Mesothelial cell of epicardium (in vitro differentiated cells): ENCODE results near the gene NAALADL2. TPM values are rescaled to one million over a fixed set of nuclear protein-coding genes. Genes with fewer than 3 reads are reported as not detected.

ENCODE experiments used
- DNase-seq, 2 experiments: peaks; one replicate each; pipeline ENCODE4 v3.0.0; 2021; ENCODE audit warnings: low spot score in 2 of 2; ENCODE audit not compliant: unreplicated experiment in 2 of 2
- H3K27ac Mint-ChIP-seq: 2 replicates; pipeline ENCODE4 v1.8.0; 2021; ENCODE audit warnings: mixed read lengths
- H3K27me3 Mint-ChIP-seq: 2 replicates; pipeline ENCODE4 v1.8.0; 2021; ENCODE audit warnings: low read depth, mixed read lengths
- H3K36me3 Mint-ChIP-seq: 2 replicates; pipeline ENCODE4 v1.8.0; 2021; ENCODE audit warnings: mixed read lengths
- H3K4me1 Mint-ChIP-seq: 2 replicates; pipeline ENCODE4 v1.8.0; 2021; ENCODE audit warnings: mixed read lengths
- H3K4me3 Mint-ChIP-seq: 2 replicates; pipeline ENCODE4 v1.8.0; 2021; ENCODE audit warnings: mild to moderate bottlenecking, moderate library complexity, mixed read lengths
- H3K9me3 Mint-ChIP-seq: 2 replicates; pipeline ENCODE4 v1.8.0; 2021; ENCODE audit warnings: mixed read lengths
- CTCF ChIP-seq: fragments of 200-600 bp; sonication (generic); IDR thresholded peaks from one replicate; pipeline ENCODE4 v1.5.0; 2021; ENCODE audit warnings: antibody characterized with exemption; ENCODE audit not compliant: unreplicated experiment
- total RNA-seq: library from RNA; stranded (reverse); gene quantifications from 3 replicates; pipeline ENCODE4 v1.2.1, GENCODE V29; 2021

Gene NAALADL2
- total RNA-seq, 1 donor from 2014 or later: 27.9 TPM

GRCh38 chr3:175212896-175213295 is 353.8 kb downstream of the NAALADL2 start:
- Mint-ChIP-seq H3K4me1 (peaks cover 2% of the 10 kb centered on the region), H3K27ac (no peak overlapping the region), H3K9me3 (no peaks in the 10 kb centered on the region), H3K4me3 (no peak overlapping the region), H3K27me3 (no peaks in the 10 kb centered on the region), H3K36me3 (no peaks in the 10 kb centered on the region)
- TF ChIP-seq CTCF: no peak
- DNase-seq: no peak

- no peaks in the 10 kb centered on the region for H3K9me3 Mint-ChIP-seq
- no peaks in the 10 kb centered on the region for H3K27me3 Mint-ChIP-seq
- H3K27ac Mint-ChIP-seq: no peak overlapping the region
- no peak overlapping the region for H3K4me3 Mint-ChIP-seq
- peaks cover 2% of the 10 kb centered on the region for H3K4me1 Mint-ChIP-seq
- DNase-seq: no peak
- no peak for TF ChIP-seq CTCF
- H3K36me3 Mint-ChIP-seq: no peaks in the 10 kb centered on the region
Measured at GRCh38 chr3:175214216-175214615, 355.1 kb downstream of the NAALADL2 start.

- no peak for TF ChIP-seq CTCF
- no peaks in the 10 kb centered on the region for H3K27me3 Mint-ChIP-seq
- H3K4me3 Mint-ChIP-seq: no peak overlapping the region
- no peak overlapping the region for H3K27ac Mint-ChIP-seq
- H3K4me1 Mint-ChIP-seq: peaks cover 2% of the 10 kb centered on the region
- no peaks in the 10 kb centered on the region for H3K9me3 Mint-ChIP-seq
- DNase-seq: no peak
- H3K36me3 Mint-ChIP-seq: no peaks in the 10 kb centered on the region
Measured at GRCh38 chr3:175215833-175216232, 356.7 kb downstream of the NAALADL2 start.

DNA sequence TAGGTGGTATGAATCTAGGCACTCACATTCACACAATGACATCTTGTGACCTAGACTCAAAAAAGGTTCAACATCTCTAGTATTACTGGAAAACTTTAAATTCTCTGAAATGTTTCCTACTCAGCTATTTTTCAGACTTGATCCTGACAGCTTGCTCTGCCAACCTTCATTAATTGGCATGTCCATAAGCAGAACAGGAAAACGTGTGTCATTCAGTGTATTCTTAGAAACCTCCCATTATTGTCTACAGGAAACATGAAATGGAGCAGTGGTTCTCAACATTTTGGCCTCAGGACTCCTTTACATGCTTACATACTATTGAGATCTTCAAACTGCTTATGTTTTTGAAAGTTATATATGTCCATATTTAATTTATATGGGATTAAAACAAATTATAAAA is 363.2 kb downstream of the NAALADL2 start:
- peaks cover 3% of the 10 kb centered on the region for H3K9me3 Mint-ChIP-seq
- H3K4me3 Mint-ChIP-seq: no peak overlapping the region
- no peaks in the 10 kb centered on the region for H3K27me3 Mint-ChIP-seq
- no peaks in the 10 kb centered on the region for H3K36me3 Mint-ChIP-seq
- DNase-seq: no peak
- H3K27ac Mint-ChIP-seq: no peak overlapping the region
- no peak for TF ChIP-seq CTCF
- H3K4me1 Mint-ChIP-seq: no peaks in the 10 kb centered on the region

- TF ChIP-seq CTCF: no peak
- no peaks in the 10 kb centered on the region for H3K36me3 Mint-ChIP-seq
- H3K27ac Mint-ChIP-seq: no peak overlapping the region
- H3K9me3 Mint-ChIP-seq: peaks cover 3% of the 10 kb centered on the region
- no peak for DNase-seq
- H3K4me3 Mint-ChIP-seq: no peak overlapping the region
- H3K27me3 Mint-ChIP-seq: no peaks in the 10 kb centered on the region
- no peaks in the 10 kb centered on the region for H3K4me1 Mint-ChIP-seq
Measured at GRCh38 chr3:175224051-175224450, 364.9 kb downstream of the NAALADL2 start.

DNA sequence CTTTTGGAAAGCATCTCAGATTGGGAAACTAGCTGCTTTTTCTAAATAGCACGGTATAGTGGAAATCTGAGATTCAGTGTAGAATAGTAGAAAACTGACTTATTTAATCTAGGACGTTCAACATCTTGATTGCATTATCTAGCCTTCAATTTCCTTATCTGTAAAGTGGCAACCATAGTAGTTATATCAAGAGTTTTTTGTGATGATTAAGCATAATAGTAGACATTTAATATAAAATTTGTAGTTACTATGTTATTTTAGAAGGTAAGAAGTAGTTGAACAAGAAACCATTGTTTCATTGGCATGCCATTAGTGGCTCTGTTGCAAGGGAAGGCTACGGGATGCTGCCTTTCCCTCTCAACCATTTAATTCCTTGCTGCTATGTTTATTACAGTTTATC is 367.3 kb downstream of the NAALADL2 start:
- TF ChIP-seq CTCF: no peak
- H3K4me3 Mint-ChIP-seq: no peak overlapping the region
- peaks cover 3% of the 10 kb centered on the region for H3K9me3 Mint-ChIP-seq
- H3K27ac Mint-ChIP-seq: no peak overlapping the region
- H3K27me3 Mint-ChIP-seq: no peaks in the 10 kb centered on the region
- H3K36me3 Mint-ChIP-seq: no peaks in the 10 kb centered on the region
- no peaks in the 10 kb centered on the region for H3K4me1 Mint-ChIP-seq
- no peak for DNase-seq
